Measurements from ENCODE around the gene C2orf76. TPM values are rescaled to one million over a fixed set of nuclear protein-coding genes. Genes with fewer than 3 reads are reported as not detected.

The C2orf76 gene
- total and polyA plus RNA-seq, 2 experiments from 2014 or later, result 5.8 to 21.6 TPM

DNA sequence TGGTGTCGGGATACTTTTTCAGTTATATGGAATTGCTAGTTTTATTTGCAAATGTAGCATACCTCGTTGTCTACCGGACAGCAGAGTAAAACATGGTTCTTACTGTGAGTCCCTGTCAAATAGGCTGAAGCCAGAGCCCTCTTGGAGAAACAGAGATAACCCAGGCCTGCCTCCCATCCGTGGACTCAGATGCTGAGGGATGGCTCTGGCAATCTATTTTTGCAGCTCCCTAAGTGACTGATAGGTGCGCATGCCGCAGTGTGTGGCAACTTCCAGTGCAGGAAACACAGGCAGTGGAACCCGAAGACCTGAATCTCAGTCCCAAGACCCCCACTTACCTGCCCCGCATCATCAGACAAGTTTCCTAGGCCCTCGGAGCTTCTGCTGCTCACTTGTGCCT lies 109.4 kb downstream of the C2orf76 start:
- H3K36me3 Mint-ChIP-seq (ENCODE audit: low read depth), result peaks cover 34% of the 10 kb centered on the region
- H3K4me3 ChIP-seq, result no peak overlapping the region
- no peaks in the 10 kb centered on the region for H3K9me2 ChIP-seq (ENCODE audit: insufficient read depth)
- ATAC-seq, result no peak
- no peak overlapping the region for H3K4me3 Mint-ChIP-seq
- peak overlapping the region; percentile 55; the same call in 1 of the 2 replicates for H3K4me2 ChIP-seq
- peaks cover 6% of the 10 kb centered on the region; the same call in 1 of the 2 replicates for H3F3A ChIP-seq (replicated peaks; ENCODE audit: low read depth)
- H3K27me3 Mint-ChIP-seq (ENCODE audit: insufficient read depth, low read depth, poor library complexity), result peaks cover 11% of the 10 kb centered on the region
- peaks cover 43% of the 10 kb centered on the region for H3K4me1 ChIP-seq (ENCODE audit: insufficient read depth)
- no peaks in the 10 kb centered on the region for H3K9me3 Mint-ChIP-seq
- H3K27ac ChIP-seq (ENCODE audit: low read depth), result no peak overlapping the region
- peak overlapping the region; percentile 59; the same call in 1 of the 2 replicates for H3K27ac Mint-ChIP-seq
- no peak overlapping the region for H2AFZ ChIP-seq
- H4K20me1 ChIP-seq (replicated peaks; ENCODE audit: insufficient read depth), result no peaks in the 10 kb centered on the region
- TF ChIP-seq POLR2AphosphoS5 (IDR thresholded peaks at IDR 0.05; ENCODE audit: low read depth), result no peak
- TF ChIP-seq, protein P1, sequence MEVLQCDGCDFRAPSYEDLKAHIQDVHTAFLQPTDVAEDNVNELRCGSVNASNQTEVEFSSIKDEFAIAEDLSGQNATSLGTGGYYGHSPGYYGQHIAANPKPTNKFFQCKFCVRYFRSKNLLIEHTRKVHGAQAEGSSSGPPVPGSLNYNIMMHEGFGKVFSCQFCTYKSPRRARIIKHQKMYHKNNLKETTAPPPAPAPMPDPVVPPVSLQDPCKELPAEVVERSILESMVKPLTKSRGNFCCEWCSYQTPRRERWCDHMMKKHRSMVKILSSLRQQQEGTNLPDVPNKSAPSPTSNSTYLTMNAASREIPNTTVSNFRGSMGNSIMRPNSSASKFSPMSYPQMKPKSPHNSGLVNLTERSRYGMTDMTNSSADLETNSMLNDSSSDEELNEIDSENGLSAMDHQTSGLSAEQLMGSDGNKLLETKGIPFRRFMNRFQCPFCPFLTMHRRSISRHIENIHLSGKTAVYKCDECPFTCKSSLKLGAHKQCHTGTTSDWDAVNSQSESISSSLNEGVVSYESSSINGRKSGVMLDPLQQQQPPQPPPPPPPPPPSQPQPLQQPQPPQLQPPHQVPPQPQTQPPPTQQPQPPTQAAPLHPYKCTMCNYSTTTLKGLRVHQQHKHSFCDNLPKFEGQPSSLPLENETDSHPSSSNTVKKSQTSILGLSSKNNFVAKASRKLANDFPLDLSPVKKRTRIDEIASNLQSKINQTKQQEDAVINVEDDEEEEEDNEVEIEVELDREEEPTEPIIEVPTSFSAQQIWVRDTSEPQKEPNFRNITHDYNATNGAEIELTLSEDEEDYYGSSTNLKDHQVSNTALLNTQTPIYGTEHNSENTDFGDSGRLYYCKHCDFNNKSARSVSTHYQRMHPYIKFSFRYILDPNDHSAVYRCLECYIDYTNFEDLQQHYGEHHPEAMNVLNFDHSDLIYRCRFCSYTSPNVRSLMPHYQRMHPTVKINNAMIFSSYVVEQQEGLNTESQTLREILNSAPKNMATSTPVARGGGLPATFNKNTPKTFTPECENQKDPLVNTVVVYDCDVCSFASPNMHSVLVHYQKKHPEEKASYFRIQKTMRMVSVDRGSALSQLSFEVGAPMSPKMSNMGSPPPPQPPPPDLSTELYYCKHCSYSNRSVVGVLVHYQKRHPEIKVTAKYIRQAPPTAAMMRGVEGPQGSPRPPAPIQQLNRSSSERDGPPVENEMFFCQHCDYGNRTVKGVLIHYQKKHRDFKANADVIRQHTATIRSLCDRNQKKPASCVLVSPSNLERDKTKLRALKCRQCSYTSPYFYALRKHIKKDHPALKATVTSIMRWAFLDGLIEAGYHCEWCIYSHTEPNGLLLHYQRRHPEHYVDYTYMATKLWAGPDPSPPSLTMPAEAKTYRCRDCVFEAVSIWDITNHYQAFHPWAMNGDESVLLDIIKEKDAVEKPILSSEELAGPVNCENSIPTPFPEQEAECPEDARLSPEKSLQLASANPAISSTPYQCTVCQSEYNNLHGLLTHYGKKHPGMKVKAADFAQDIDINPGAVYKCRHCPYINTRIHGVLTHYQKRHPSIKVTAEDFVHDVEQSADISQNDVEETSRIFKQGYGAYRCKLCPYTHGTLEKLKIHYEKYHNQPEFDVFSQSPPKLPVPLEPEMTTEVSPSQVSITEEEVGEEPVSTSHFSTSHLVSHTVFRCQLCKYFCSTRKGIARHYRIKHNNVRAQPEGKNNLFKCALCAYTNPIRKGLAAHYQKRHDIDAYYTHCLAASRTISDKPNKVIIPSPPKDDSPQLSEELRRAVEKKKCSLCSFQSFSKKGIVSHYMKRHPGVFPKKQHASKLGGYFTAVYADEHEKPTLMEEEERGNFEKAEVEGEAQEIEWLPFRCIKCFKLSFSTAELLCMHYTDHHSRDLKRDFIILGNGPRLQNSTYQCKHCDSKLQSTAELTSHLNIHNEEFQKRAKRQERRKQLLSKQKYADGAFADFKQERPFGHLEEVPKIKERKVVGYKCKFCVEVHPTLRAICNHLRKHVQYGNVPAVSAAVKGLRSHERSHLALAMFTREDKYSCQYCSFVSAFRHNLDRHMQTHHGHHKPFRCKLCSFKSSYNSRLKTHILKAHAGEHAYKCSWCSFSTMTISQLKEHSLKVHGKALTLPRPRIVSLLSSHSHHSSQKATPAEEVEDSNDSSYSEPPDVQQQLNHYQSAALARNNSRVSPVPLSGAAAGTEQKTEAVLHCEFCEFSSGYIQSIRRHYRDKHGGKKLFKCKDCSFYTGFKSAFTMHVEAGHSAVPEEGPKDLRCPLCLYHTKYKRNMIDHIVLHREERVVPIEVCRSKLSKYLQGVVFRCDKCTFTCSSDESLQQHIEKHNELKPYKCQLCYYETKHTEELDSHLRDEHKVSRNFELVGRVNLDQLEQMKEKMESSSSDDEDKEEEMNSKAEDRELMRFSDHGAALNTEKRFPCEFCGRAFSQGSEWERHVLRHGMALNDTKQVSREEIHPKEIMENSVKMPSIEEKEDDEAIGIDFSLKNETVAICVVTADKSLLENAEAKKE (CRISPR knock-in tag; IDR thresholded peaks at IDR 0.05), result no peak
- no peak for TF ChIP-seq JUNB (IDR thresholded peaks at IDR 0.05; ENCODE audit: unreplicated experiment)
- no peak for TF ChIP-seq ZNF114 (CRISPR knock-in tag; IDR thresholded peaks at IDR 0.05)
- TF ChIP-seq CREB1 (CRISPR knock-in tag; IDR thresholded peaks at IDR 0.05; ENCODE audit: low read depth), result no peak
- TF ChIP-seq, protein P2, sequence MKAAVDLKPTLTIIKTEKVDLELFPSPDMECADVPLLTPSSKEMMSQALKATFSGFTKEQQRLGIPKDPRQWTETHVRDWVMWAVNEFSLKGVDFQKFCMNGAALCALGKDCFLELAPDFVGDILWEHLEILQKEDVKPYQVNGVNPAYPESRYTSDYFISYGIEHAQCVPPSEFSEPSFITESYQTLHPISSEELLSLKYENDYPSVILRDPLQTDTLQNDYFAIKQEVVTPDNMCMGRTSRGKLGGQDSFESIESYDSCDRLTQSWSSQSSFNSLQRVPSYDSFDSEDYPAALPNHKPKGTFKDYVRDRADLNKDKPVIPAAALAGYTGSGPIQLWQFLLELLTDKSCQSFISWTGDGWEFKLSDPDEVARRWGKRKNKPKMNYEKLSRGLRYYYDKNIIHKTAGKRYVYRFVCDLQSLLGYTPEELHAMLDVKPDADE (IDR thresholded peaks at IDR 0.05), result no peak
- TF ChIP-seq EZH2 (IDR thresholded peaks at IDR 0.05; ENCODE audit: low read depth, unreplicated experiment), result no peak
- TF ChIP-seq REST (IDR thresholded peaks at IDR 0.05; ENCODE audit: unreplicated experiment), result no peak
- TF ChIP-seq NANOG (IDR thresholded peaks at IDR 0.05; ENCODE audit: borderline replicate concordance), result no peak
- TF ChIP-seq CTCF (conservative IDR thresholded peaks at IDR 0.05; ENCODE audit: low read depth in 2 of 2), result no peak
- no peak for TF ChIP-seq ZNF331 (CRISPR knock-in tag; IDR thresholded peaks at IDR 0.05; ENCODE audit: low read depth)
- no peak for TF ChIP-seq EZH2phosphoT487 (IDR thresholded peaks at IDR 0.05; ENCODE audit: unreplicated experiment)
- TF ChIP-seq STAT1 (IDR thresholded peaks at IDR 0.05; ENCODE audit: unreplicated experiment), result no peak
- H3K36me3 ChIP-seq (ENCODE audit: insufficient read depth), result peaks cover 5% of the 10 kb centered on the region; the same call in 1 of the 2 replicates
- DNase-seq (ENCODE audit: low spot score), result no peak
- no peaks in the 10 kb centered on the region for H3K79me2 ChIP-seq (replicated peaks; ENCODE audit: insufficient read depth)
- H3K4me1 Mint-ChIP-seq, result peaks cover 57% of the 10 kb centered on the region
- H3K27me3 ChIP-seq (ENCODE audit: insufficient read depth), result no peaks in the 10 kb centered on the region

All from GM23338 (cell line).